ENCODE results near the gene PKDCC.
"Not testable (repeated sequence)": the region's sequence is repeated elsewhere in the genome, so short reads cannot be mapped to it uniquely, and the experiment has no call there.

The PKDCC gene

DNA sequence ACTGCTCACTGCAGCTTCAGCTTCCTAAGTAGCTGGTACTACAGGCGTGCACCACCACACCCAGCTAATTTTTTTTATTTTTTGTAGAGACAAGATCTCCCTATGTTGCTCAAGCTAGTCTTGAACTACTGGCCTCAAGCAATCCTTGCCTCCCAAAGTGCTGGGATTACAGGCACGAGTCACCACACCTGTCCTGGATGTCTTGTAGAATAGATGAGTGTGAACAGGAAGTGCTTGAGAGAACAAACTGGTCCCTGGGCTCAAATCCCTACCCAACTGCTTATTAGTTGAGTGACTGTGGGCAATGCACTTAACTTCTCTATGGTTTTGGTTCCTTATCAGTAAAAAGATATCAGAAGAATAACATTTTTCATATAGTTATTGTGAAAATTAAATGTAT, 34.2 kb downstream of the PKDCC start:
- TF ChIP-seq, protein P1, sequence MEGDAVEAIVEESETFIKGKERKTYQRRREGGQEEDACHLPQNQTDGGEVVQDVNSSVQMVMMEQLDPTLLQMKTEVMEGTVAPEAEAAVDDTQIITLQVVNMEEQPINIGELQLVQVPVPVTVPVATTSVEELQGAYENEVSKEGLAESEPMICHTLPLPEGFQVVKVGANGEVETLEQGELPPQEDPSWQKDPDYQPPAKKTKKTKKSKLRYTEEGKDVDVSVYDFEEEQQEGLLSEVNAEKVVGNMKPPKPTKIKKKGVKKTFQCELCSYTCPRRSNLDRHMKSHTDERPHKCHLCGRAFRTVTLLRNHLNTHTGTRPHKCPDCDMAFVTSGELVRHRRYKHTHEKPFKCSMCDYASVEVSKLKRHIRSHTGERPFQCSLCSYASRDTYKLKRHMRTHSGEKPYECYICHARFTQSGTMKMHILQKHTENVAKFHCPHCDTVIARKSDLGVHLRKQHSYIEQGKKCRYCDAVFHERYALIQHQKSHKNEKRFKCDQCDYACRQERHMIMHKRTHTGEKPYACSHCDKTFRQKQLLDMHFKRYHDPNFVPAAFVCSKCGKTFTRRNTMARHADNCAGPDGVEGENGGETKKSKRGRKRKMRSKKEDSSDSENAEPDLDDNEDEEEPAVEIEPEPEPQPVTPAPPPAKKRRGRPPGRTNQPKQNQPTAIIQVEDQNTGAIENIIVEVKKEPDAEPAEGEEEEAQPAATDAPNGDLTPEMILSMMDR (IDR thresholded peaks at IDR 0.05; ENCODE audit: extremely low read depth, insufficient read depth, missing control alignments), result no peak
- DNase-seq (ENCODE audit: low spot score), result no peak
- in situ Hi-C loops (cut with MboI; ENCODE audit: low pct_unique_long_range_greater_than_20kb, low sequenced_read_pairs, unreplicated experiment), result loop anchor here (5.0 kb wide), 1 partner anchor 205 kb away; no protein-coding TSS in a partner anchor

- no peak for DNase-seq (ENCODE audit: low spot score)
- TF ChIP-seq, protein P1 (IDR thresholded peaks at IDR 0.05; ENCODE audit: extremely low read depth, insufficient read depth, missing control alignments), result no peak
- in situ Hi-C loops (cut with MboI; ENCODE audit: low pct_unique_long_range_greater_than_20kb, low sequenced_read_pairs, unreplicated experiment), result loop anchor here (5.0 kb wide), 1 partner anchor 207 kb away; no protein-coding TSS in a partner anchor
Measured at GRCh38 chr2:42084231-42084671, 36.4 kb downstream of the PKDCC start.

DNA sequence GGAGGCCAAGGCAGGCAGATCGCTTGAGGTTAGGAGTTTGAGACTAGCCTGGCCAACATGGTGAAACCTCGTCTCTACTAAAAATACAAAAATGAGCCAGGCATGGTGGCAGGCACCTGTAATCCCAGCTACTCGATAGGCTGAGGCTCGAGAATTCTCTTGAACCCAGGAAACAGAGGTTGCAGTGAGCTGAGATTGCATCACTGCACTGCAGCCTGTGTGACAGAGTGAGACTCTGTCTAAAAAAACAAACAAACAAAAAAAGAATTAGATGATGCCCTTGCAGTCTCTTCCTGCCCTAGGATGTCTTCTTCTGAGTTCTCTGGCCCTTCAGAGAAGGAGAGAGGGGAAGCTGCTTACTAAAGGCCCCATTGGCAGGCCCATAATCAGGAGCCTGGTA, 37.2 kb downstream of the PKDCC start:
- in situ Hi-C loops (cut with MboI; ENCODE audit: low pct_unique_long_range_greater_than_20kb, low sequenced_read_pairs, unreplicated experiment); DNase-seq (ENCODE audit: low spot score): not testable (repeated sequence)

- in situ Hi-C loops (cut with MboI; ENCODE audit: low pct_unique_long_range_greater_than_20kb, low sequenced_read_pairs, unreplicated experiment), result no loop called here
- no peak for DNase-seq (ENCODE audit: low spot score)
- TF ChIP-seq, protein P1 (IDR thresholded peaks at IDR 0.05; ENCODE audit: extremely low read depth, insufficient read depth, missing control alignments), result no peak
Measured at GRCh38 chr2:42085706-42086487, 38.1 kb downstream of the PKDCC start.

DNA sequence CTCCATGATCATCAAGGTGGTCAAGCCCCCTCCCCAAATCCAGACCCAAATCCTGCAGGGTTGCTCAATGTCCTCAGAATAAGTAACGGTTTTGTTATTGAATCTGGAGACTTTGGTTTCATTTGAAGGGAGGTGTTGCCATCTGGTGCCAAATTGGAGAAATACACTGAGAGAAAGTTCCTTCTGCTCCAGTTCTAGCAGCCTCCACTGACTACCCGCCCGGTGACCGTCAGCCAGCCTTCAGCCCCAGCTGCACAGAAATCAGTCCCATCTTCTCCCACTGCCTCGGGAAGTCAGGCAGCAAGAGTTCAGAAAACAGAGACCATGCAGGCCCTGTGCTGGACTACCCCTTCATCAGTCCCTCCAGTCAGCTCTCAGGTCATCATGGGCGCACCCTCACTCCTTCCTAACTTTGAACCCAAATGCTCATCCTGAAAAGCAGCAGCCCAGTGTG, 38.7 kb downstream of the PKDCC start:
- TF ChIP-seq, protein P1 (IDR thresholded peaks at IDR 0.05; ENCODE audit: extremely low read depth, insufficient read depth, missing control alignments), result peak; percentile 71
- peak; percentile 72 for DNase-seq (ENCODE audit: low spot score)
- in situ Hi-C loops (cut with MboI; ENCODE audit: low pct_unique_long_range_greater_than_20kb, low sequenced_read_pairs, unreplicated experiment), result no loop called here

DNA sequence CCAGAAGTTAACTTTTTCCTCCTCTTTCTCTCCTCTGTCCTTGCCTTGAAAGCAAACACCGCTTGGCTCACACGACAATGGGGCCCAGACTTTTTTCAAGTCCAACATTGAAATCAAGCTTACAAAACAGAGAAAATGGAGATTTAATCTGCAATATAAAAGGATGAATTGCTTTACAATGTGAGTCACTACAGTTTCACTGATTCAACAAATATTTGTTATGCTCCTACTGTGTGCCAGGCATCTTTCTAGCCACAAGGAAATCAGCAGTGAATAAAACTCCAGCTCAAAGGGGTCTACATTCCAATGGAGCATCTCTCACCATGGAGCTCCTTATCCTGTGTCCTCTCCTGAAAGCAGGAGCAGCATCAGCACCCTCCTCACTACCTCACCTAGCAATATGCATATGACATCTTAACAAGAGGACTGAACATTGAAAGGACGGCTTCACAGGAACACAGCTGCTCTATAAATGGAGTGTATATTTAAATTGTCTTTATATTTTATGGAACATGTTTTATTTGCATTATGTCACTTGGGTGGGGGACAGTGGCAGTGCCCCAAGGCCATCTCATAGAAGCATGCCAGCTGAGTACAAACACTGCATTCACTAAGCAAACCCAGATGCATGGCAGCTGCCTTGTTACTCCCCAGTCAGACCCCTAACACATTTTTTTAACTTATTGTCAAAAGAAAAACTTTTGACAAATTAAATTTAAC, 39.5 kb downstream of the PKDCC start:
- TF ChIP-seq, protein P1 (IDR thresholded peaks at IDR 0.05; ENCODE audit: extremely low read depth, insufficient read depth, missing control alignments), result no peak
- in situ Hi-C loops (cut with MboI; ENCODE audit: low pct_unique_long_range_greater_than_20kb, low sequenced_read_pairs, unreplicated experiment), result no loop called here
- no peak for DNase-seq (ENCODE audit: low spot score)

DNA sequence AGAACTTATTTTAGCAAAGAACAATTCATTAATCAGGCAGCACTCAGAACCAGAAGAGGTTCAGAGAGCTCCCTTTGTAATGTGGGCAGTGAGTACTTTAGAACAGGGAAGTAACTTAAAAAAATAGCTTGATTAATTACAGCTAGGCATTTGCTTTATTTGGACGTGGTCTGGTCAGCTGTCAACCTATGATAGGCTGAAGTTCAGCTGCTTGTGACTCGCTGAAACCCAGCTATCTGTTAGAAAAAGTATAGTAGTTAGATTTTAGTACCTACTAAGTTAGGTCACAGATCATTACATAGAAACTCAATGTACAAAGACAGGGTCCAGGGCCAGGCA, 40.0 kb downstream of the PKDCC start:
- in situ Hi-C loops (cut with MboI; ENCODE audit: low pct_unique_long_range_greater_than_20kb, low sequenced_read_pairs, unreplicated experiment), result no loop called here

More for the DNA sequence above, 40.0 kb downstream of the PKDCC start:
- TF ChIP-seq, protein P1 (IDR thresholded peaks at IDR 0.05; ENCODE audit: extremely low read depth, insufficient read depth, missing control alignments), result no peak
- no peak for DNase-seq (ENCODE audit: low spot score)

Data from GM13977 (cell line).